HEK293 (cell line): ENCODE data around the gene DOCK1.

Experiments
- YY1 ChIP-seq: fragments of 450-650 bp; formaldehyde crosslinking; IDR thresholded peaks from 2 replicates; pipeline ENCODE4 v1.5.1; 2018; ENCODE audit warnings: missing biosample characterization, missing genetic modification characterization
- ZBTB8A ChIP-seq: fragments of 450-650 bp; formaldehyde crosslinking; IDR thresholded peaks from 2 replicates; pipeline ENCODE4 v1.5.1; 2016; ENCODE audit warnings: missing biosample characterization, missing genetic modification characterization
- ZNF184 ChIP-seq: fragments of 450-650 bp; IDR thresholded peaks from 2 replicates; pipeline ENCODE4 v1.5.1; 2018; ENCODE audit warnings: missing biosample characterization, mild to moderate bottlenecking, missing genetic modification characterization
- ZNF621 ChIP-seq: fragments of 450-650 bp; formaldehyde crosslinking; IDR thresholded peaks from 2 replicates; pipeline ENCODE4 v1.5.1; 2017; ENCODE audit warnings: missing biosample characterization, missing genetic modification characterization
- TF ChIP-seq, protein P1 (sequence below): fragments of 450-650 bp; formaldehyde crosslinking; optimal IDR thresholded peaks from 2 replicates; pipeline ENCODE3; 2016; ENCODE audit warnings: missing biosample characterization, mild to moderate bottlenecking, missing genetic modification characterization
- TF ChIP-seq, protein P2 (sequence below): fragments of 450-650 bp; formaldehyde crosslinking; IDR thresholded peaks from 2 replicates; pipeline ENCODE4 v1.5.1; 2016; ENCODE audit warnings: missing biosample characterization, missing genetic modification characterization
- TF ChIP-seq, protein P3 (sequence below): fragments of 450-650 bp; formaldehyde crosslinking; IDR thresholded peaks from 2 replicates; pipeline ENCODE4 v1.5.1; 2016; ENCODE audit warnings: missing biosample characterization, missing genetic modification characterization

DNA sequence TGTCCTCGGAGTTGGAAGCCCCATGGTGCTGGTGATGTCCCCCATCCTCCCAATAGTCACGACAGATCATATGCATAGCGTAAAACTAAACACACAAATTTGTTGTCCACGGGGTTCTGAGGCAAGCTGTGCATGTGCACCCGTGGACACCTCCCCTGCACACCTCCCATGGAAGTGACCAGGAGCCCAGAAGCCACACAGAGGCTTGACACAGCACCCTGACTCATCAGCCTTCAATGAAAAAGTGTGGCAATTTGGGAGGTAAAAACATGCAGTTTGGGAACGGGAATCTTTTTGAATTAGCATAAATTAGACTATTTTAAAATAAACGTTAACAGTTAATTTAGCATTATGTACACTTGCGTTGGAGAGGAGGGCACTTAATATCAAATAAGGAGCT is 554.7 kb downstream of the DOCK1 start:
- no peak for TF ChIP-seq YY1 (tag by site-specific recombination)
- TF ChIP-seq ZBTB8A (tag by site-specific recombination), result no peak
- TF ChIP-seq, protein P1, sequence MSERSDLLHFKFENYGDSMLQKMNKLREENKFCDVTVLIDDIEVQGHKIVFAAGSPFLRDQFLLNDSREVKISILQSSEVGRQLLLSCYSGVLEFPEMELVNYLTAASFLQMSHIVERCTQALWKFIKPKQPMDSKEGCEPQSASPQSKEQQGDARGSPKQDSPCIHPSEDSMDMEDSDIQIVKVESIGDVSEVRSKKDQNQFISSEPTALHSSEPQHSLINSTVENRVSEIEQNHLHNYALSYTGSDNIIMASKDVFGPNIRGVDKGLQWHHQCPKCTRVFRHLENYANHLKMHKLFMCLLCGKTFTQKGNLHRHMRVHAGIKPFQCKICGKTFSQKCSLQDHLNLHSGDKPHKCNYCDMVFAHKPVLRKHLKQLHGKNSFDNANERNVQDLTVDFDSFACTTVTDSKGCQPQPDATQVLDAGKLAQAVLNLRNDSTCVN, result no peak
- TF ChIP-seq, protein P2, sequence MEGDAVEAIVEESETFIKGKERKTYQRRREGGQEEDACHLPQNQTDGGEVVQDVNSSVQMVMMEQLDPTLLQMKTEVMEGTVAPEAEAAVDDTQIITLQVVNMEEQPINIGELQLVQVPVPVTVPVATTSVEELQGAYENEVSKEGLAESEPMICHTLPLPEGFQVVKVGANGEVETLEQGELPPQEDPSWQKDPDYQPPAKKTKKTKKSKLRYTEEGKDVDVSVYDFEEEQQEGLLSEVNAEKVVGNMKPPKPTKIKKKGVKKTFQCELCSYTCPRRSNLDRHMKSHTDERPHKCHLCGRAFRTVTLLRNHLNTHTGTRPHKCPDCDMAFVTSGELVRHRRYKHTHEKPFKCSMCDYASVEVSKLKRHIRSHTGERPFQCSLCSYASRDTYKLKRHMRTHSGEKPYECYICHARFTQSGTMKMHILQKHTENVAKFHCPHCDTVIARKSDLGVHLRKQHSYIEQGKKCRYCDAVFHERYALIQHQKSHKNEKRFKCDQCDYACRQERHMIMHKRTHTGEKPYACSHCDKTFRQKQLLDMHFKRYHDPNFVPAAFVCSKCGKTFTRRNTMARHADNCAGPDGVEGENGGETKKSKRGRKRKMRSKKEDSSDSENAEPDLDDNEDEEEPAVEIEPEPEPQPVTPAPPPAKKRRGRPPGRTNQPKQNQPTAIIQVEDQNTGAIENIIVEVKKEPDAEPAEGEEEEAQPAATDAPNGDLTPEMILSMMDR (tag by site-specific recombination), result no peak
- TF ChIP-seq, protein P3, sequence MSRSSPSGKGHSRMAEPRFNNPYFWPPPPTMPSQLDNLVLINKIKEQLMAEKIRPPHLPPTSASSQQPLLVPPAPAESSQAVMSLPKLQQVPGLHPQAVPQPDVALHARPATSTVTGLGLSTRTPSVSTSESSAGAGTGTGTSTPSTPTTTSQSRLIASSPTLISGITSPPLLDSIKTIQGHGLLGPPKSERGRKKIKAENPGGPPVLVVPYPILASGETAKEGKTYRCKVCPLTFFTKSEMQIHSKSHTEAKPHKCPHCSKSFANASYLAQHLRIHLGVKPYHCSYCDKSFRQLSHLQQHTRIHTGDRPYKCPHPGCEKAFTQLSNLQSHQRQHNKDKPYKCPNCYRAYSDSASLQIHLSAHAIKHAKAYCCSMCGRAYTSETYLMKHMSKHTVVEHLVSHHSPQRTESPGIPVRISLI (tag by site-specific recombination), result no peak
- TF ChIP-seq ZNF184 (tag by site-specific recombination), result no peak
- TF ChIP-seq ZNF621, result no peak
